KOPT-K1 (cell line): ENCODE measurements around the gene AVPR1B.

Source experiments
- H3K27ac ChIP-seq: fragments of 200-600 bp; sonication (generic); 2 replicates; pipeline ENCODE4 v1.5.1; 2016; ENCODE audit warnings: antibody characterized with exemption, mild to moderate bottlenecking, low read depth, low read length; ENCODE audit not compliant: poor library complexity, severe bottlenecking
- H3K36me3 ChIP-seq: fragments of 200-600 bp; sonication (generic); 2 replicates; pipeline ENCODE4 v1.5.1; 2017; ENCODE audit warnings: antibody characterized with exemption, mild to moderate bottlenecking, low read length, moderate library complexity; ENCODE audit not compliant: insufficient read depth
- H3K9me3 ChIP-seq: fragments of 200-600 bp; sonication (generic); 2 replicates; pipeline ENCODE4 v1.5.1; 2017; ENCODE audit warnings: antibody characterized with exemption, low read length, mild to moderate bottlenecking; ENCODE audit not compliant: insufficient read depth, poor library complexity, severe bottlenecking

Gene AVPR1B, protein sequence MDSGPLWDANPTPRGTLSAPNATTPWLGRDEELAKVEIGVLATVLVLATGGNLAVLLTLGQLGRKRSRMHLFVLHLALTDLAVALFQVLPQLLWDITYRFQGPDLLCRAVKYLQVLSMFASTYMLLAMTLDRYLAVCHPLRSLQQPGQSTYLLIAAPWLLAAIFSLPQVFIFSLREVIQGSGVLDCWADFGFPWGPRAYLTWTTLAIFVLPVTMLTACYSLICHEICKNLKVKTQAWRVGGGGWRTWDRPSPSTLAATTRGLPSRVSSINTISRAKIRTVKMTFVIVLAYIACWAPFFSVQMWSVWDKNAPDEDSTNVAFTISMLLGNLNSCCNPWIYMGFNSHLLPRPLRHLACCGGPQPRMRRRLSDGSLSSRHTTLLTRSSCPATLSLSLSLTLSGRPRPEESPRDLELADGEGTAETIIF

DNA sequence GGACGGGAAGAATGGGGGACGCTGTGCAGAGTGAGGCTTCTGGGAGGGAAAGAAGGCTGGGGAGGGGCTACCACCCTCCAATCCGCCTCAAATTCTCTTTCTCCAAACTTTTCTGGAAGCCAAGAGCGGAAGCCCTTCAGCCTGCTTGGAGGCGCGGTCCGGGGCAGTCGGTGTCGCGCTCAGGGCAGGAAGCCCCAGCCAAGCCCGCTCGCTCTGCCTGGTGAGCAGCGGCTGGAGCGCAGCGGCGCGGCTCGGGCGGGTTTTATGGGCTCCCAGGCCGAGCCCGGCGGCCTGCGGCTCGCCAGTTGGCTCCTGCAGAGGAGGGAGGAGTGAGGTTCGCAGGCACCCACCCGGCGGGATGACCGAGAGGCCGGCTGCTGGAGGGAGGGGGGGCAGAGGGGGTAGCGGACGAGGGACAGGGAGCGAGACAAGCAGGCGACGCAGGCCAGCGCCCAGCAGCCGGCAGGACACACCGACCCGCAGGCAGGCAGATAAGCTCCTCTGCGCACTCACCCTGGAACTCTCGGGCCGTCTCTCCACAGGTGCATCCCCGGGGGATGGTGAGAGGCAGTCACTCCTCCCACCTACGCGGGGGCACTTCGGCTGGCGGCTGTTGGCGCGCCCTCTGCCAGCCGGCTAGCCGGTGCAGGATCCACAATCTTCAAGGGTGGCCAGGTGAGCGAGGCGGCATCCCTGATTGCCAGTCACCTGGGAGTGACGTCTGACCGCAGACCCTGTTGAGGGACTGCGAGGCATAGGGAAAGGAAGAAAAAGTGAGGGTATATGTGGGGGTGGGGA is at the start of gene AVPR1B:
Gene AVPR1B, minus strand, starts transcription at position 238 of the 798 bp plus-strand sequence. CDS start 498 bp downstream, outside the sequence.
- Histone ChIP-seq H3K9me3 (peaks cover 19% of the 10 kb centered on the region), H3K27ac (no peak within 1 kb of the TSS), H3K36me3 (no peaks in the 10 kb centered on the region)

DNA sequence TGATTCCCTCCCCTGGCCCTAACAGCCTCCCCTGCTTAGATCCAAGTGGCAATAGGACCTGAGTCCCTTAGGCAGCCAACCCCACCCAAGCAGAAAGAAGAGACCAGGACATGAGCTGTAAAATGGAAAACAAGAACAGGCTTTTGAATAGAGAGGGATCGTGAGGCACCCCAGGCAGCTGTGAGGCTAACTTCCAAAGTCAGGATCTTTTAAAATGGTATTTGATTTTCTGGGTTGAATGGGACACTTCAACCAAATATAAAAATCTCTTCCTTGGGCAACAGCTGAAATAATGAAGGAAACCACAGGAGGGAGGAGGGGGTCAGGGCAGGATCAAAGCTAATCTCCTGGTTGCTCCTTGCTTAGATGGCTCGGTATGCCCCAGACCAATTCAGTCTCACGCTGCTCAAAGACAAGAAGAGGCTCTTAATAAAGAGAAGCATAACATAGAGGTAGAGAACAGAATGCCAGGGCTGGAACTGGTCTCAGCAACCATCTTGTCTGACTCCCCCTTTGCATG is 28.6 kb upstream of the AVPR1B start:
- Histone ChIP-seq H3K27ac (no peak overlapping the region), H3K36me3 (no peaks in the 10 kb centered on the region), H3K9me3 (no peaks in the 10 kb centered on the region)

DNA sequence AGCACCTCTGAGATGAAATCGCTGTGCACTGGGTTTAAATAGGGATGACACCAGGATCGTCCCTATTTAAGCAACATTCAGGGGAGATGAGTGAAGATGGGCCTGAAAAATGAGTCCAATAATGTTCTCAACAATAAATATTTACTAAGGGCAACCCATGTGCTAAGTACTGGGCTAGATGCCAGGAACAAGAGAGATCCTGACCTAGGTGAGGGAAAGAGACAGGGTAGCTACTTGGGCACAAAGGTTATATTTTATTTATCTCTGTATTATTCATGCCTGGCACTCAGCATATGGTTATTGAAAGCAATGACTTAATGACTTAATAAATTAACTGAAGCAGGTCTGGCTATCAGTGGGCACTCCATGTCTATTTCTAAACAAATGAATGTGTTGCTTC is 27.4 kb upstream of the AVPR1B start:
- H3K27ac ChIP-seq = no peak overlapping the region
- H3K9me3 ChIP-seq = no peaks in the 10 kb centered on the region
- no peaks in the 10 kb centered on the region for H3K36me3 ChIP-seq

DNA sequence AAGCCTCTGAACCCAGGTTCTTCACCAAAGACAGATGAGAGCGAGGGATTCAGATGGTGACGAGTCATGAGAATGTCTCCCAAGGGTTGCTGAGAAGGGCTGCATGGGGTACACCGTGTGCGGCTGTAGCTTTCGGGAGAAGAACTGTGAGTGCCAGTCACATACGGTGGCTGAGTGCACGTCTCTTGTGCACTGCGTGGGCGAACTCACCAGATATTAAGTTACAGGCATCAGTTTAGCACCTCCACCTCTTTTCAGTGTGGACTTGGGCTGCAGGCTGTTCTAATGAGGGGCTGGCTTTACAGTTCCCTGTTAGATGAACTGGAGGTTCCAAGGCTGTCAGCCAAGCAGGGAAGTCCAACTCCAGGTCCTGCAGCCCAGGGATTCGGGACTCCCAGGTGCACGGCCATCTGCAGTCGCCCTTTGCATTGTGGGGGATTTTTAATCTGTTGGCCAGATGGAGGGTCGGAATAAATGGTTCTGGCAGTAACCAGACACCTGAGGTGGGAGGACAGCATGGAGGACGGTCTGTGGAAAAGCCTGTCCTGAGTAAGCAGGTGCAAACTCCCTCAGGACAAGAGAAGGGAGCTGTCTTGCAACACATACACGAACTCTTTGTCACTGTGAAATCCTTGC is 26.5 kb upstream of the AVPR1B start:
- H3K27ac ChIP-seq = no peak overlapping the region
- H3K36me3 ChIP-seq = no peaks in the 10 kb centered on the region

DNA sequence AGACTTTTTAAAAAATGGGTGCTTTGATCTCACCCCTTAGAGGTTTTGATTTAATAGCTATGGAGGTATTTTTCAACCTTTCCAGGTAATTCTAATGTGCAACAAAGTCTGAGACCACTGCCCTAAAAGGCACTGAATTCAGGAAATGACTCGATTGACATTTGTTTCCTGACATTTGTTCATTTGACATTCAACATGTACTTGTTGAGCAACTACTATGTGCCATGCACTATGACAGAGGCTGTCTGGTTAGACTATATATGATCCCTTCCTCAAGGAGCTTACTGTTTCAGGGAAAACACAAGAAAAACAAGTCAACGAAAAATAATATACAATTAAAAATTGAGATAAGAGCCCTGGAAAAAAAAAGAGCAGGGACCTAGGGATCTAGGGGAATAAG is 25.6 kb upstream of the AVPR1B start:
- no peaks in the 10 kb centered on the region for H3K36me3 ChIP-seq
- H3K9me3 ChIP-seq = no peaks in the 10 kb centered on the region
- H3K27ac ChIP-seq = no peak overlapping the region

More for the DNA sequence above, 26.5 kb upstream of the AVPR1B start:
- no peaks in the 10 kb centered on the region for H3K9me3 ChIP-seq

DNA sequence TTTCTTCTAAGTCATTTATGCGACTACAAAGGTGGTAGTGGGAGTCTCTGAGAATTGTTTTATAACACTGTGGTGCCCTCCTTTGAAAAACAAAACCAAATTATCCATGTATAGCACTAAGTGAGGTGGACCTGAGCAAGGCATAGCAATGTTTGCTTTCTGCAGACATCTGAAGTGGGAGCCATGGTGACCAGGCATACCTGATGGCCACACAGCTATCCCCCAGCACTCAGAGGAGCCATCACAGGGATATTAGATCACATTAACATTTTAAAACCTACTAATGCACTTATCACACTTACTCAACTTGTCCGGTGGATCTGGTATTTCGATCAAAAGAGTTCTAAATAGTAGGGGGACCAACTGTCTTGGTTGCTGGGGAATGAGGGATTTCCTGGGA is 24.8 kb upstream of the AVPR1B start:
- H3K36me3 ChIP-seq = no peaks in the 10 kb centered on the region
- H3K27ac ChIP-seq = no peak overlapping the region
- no peaks in the 10 kb centered on the region for H3K9me3 ChIP-seq

DNA sequence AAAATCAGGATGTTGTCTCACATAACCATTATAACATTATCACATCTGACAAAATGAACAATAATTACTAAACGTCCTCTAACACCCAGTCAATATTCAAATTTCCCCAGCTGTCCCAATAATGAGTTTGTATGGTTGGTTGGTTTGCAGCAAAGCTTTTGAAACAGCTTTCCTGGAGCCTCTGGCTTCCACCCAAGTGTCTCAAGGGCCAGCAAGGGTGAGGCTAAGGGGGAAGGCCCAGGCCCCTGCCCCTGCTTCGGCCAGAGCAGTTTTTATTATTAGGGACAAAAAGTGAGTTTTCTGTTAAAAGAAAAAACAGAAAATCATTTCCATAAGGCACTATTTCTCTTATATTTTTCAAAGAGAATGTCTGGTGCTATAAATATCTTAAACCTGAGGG is 19.1 kb upstream of the AVPR1B start:
- H3K27ac ChIP-seq = no peak overlapping the region
- no peaks in the 10 kb centered on the region for H3K36me3 ChIP-seq
- no peaks in the 10 kb centered on the region for H3K9me3 ChIP-seq

DNA sequence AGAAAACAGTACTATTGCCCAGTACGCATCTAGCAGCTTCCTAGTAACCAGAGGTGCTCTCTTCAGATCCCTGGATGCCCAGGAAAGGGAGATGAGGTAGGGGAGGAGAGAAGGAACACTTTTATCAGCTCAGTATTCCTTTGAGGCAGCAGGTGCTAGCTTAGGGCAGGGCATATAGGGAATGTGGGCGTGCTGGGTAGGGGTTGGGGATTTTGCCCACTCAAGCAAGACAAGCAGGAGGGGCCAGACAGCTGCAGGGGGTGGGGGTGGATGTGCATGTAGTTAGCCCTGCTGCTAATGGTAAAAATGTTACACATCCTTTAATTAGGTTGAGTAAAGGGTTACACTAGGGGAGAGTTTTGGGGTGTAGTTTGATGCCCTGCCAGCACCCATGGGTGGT is 18.1 kb upstream of the AVPR1B start:
- H3K27ac ChIP-seq = no peak overlapping the region
- H3K9me3 ChIP-seq = no peaks in the 10 kb centered on the region
- H3K36me3 ChIP-seq = no peaks in the 10 kb centered on the region

DNA sequence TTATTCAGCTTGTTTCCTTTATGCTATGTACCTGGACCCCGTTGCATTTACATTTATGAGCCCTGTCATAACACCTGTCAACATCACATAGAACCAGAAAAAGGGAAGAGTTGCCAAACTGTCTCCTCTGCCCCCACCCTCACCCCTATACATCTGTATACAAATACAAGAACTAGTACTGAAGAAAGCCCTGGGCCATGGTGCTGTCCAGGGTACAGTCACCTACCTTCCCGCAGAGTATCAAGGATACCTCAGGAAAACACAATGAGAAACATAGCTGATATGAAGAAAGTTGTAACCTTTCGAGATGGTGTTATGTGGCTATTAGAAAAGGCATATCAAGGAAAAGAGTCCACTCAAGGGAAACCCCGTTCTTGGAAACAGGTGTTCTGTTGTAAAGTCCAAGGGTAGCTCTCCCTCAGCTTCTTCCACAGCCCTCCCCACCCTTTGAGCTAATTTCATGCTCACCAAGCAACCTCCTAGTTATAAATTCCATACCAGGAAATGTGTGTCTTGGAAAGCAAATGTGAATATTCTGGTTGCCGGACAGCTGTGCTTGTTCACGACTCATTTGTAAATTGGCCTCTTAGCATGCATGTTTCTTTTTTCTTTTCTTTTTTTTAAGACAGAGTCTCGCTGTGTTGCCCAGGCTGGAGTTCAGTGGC is 16.7 kb upstream of the AVPR1B start:
- Histone ChIP-seq H3K27ac (no peak overlapping the region), H3K9me3 (no peaks in the 10 kb centered on the region), H3K36me3 (no peaks in the 10 kb centered on the region)

DNA sequence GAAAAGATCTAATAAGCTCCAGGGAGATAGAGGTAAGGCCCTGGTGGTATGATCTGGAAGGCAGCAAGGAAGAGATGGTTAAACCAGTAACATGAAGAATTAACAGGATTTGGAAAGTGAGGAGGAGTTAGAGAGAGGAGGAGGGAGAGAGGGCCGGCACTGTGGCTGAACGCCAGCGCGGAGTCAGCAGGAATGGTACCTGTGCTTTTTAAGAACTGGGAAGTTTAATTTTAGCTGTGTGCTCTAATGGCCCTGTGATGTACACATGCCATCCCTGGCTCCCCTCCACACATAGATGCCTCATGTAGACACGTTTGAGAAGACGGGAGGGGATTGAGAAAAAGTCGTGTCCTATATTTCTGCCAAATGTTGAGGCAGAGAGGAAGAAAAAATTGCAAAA is 13.8 kb upstream of the AVPR1B start:
- no peaks in the 10 kb centered on the region for H3K36me3 ChIP-seq
- no peak overlapping the region for H3K27ac ChIP-seq

DNA sequence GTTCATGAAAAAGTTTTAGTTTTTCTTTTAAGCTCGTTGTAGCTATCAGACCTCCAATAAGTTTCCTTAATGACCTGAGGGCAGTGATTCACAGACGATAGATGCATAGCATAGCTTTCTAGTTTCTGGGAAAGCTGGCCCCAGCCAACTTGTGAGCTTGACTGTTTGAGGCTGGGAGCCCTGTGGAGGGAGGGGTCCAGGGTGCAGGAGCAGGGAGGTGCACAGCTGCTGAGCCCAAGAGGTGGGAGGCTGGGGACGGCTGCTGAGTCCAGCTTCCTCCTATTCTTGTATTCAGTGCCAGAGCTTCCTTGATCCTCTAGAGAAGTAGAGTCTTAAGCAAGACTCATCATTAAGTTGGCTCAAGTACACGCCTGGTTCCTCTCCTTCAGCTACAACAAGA is 11.0 kb upstream of the AVPR1B start:
- no peaks in the 10 kb centered on the region for H3K9me3 ChIP-seq
- no peaks in the 10 kb centered on the region for H3K36me3 ChIP-seq
- no peak overlapping the region for H3K27ac ChIP-seq

More for the DNA sequence above, 13.8 kb upstream of the AVPR1B start:
- no peaks in the 10 kb centered on the region for H3K9me3 ChIP-seq

DNA sequence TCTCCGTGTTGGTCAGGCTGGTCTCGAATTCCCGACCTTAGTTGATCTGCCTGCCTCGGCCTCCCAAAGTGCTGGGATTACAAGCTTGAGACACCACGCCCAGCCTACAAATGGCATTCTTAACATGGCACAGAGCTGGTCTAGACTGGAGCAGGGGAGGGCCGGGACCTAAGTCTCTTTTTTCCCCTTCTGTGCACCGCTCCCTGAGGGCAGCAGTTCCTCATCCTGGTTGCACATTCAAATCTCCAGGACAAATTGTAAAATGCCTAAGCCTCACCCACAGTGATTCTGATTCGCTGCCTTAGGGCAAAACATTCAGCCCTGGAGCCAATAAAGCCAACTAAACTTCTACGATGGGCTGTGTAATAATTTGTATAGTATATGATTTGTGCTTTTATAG is 10.1 kb upstream of the AVPR1B start:
- no peaks in the 10 kb centered on the region for H3K9me3 ChIP-seq
- no peak overlapping the region for H3K27ac ChIP-seq
- no peaks in the 10 kb centered on the region for H3K36me3 ChIP-seq

DNA sequence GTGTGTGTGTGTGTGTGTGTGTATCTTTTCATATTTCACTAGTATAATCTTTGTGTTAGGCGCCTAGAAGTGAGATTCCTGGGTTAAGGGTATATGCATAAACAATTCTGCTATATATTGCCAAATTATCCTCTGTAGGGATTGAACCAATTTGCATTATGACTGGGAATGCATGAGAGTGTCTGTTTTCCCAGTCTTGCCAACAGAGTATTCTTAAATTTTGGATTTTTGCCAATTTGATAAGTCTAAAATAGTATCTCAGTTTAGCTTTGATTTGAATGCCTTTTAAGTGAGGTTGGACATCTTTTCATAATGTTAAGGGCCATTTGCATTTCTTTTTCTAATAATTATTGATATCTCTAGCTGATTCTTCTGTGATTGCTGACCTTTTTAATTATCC is 8.2 kb upstream of the AVPR1B start:
- H3K9me3 ChIP-seq = peaks cover 19% of the 10 kb centered on the region
- H3K36me3 ChIP-seq = no peaks in the 10 kb centered on the region
- no peak overlapping the region for H3K27ac ChIP-seq

DNA sequence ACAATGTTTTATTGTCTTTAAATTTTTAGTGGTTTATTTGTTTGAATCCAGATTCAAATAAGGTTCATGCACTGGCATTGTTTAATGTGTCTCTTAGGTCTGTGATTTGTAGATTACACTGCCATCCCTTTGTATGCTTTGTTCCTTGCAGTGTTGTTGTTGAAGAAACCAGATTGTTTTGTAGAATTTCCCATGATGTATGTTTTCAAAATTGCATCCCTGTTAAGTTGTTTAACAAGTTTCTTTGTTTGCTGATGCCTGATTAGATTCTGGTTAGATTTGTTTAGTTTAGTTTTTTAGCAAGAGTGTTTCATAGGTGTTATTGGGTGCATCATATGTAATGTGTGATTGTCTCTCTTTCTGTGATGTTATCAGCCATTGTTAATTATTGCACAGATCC is 5.5 kb upstream of the AVPR1B start:
- Histone ChIP-seq H3K36me3 (no peaks in the 10 kb centered on the region), H3K27ac (no peak overlapping the region), H3K9me3 (peaks cover 19% of the 10 kb centered on the region)

DNA sequence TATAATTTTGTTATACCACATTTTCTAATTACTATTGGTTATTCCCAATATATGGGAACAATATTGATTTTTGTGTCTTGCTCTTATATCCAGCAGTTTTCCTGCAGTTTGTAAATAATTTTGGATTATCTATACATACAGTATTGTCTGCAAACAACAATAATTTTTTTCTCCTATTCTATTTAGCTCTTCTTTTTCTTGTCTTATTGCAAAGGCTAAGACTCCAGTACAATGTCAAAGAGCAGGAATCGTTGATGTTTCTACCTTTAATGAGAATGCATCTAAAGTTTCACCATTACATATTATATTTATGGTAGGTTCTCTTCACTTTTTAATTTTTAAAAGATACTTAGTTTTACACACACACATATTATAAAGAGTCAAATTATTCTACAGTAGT is 4.1 kb upstream of the AVPR1B start:
- Histone ChIP-seq H3K36me3 (no peaks in the 10 kb centered on the region), H3K27ac (no peak overlapping the region), H3K9me3 (peaks cover 19% of the 10 kb centered on the region)
